ENCODE measurements around the gene GC. TPM values are rescaled to one million over a fixed set of nuclear protein-coding genes. Genes with fewer than 3 reads are reported as not detected.

Gene GC
- total and polyA plus RNA-seq, 9 of the 15 experiments (the other 6 are each of a cell fraction or from before 2014, with no cell fraction given): 0.44 TPM; not detected in 8

DNA sequence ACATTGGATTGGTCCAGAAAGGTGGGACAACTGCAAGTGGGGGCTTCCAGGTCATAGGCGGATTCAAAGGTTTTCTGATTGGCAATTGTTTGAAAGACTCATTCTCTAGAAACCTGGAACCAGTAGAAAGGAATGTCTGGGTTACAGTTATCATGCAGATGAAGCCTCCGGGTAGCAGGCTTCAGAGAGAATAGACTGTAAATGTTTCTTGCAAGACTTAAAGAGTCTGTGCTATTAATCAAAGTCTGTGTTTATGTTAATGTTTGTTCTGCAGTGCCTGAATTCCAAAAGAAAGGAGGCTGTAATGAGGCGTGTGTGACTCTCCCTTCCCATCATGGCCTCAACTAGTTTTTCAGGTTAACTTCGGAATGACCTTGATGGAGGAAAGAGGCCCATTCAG is 43.9 kb upstream of the GC start:
- DNase-seq (ENCODE audit: extremely low read depth in 1 of 4, low spot score in 3 of 4): no peak
- no peak overlapping the region for H3K27ac ChIP-seq (ENCODE audit: extremely low read depth, low read depth, low read length)
- no peak overlapping the region for H3K4me3 ChIP-seq
- no peaks in the 10 kb centered on the region for H4K20me1 ChIP-seq (replicated peaks; ENCODE audit: control insufficient read depth, insufficient read depth, low read length)
- intact Hi-C loops (cut with micrococcal nuclease): no loop called here
- H3K79me2 ChIP-seq (ENCODE audit: control insufficient read depth, insufficient read depth, low read length): no peaks in the 10 kb centered on the region
- WGBS (ENCODE audit: insufficient coverage, low coverage, missing lambda C conversion rate): 48% methylated on average over 4 of the region's 4 CpGs
- no peak overlapping the region for H3K4me2 ChIP-seq (ENCODE audit: insufficient read depth, low read length)
- no peaks in the 10 kb centered on the region; a peak in 1 of 5 replicates for H3K4me1 ChIP-seq (replicated peaks in 1 of 2; ENCODE audit: control insufficient read depth in 2 of 2, insufficient read depth in 2 of 2, low read length in 2 of 2)
- in situ Hi-C loops (cut with MboI): no loop called here
- BruUV-seq (replicated peaks): no TSS peak
- H3K9ac ChIP-seq (ENCODE audit: insufficient read depth in 1 of 2, low read depth in 2 of 2, low read length in 2 of 2): no peak overlapping the region
- H2AFZ ChIP-seq (ENCODE audit: low read depth, low read length): no peak overlapping the region
- H3K9me1 ChIP-seq (ENCODE audit: control insufficient read depth, insufficient read depth, low read length): no peaks in the 10 kb centered on the region
- no peak for TF ChIP-seq NFATC3 (IDR thresholded peaks at IDR 0.05)
- TF ChIP-seq, protein P1, sequence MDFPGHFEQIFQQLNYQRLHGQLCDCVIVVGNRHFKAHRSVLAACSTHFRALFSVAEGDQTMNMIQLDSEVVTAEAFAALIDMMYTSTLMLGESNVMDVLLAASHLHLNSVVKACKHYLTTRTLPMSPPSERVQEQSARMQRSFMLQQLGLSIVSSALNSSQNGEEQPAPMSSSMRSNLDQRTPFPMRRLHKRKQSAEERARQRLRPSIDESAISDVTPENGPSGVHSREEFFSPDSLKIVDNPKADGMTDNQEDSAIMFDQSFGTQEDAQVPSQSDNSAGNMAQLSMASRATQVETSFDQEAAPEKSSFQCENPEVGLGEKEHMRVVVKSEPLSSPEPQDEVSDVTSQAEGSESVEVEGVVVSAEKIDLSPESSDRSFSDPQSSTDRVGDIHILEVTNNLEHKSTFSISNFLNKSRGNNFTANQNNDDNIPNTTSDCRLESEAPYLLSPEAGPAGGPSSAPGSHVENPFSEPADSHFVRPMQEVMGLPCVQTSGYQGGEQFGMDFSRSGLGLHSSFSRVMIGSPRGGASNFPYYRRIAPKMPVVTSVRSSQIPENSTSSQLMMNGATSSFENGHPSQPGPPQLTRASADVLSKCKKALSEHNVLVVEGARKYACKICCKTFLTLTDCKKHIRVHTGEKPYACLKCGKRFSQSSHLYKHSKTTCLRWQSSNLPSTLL (IDR thresholded peaks at IDR 0.05): no peak
- no peak for FAIRE-seq
- H3K9me3 ChIP-seq (replicated peaks; ENCODE audit: control insufficient read depth, insufficient read depth, low read depth, low read length): no peaks in the 10 kb centered on the region
- no peaks in the 10 kb centered on the region for H3K36me3 ChIP-seq (ENCODE audit: control insufficient read depth, insufficient read depth, low read length)
- no peak for ATAC-seq
- ChIA-PET POLR2A (no interaction called here), CTCF (ENCODE audit: low intra/inter-chr PET ratio) (no interaction called here)
- H3K27me3 ChIP-seq (ENCODE audit: control insufficient read depth in 2 of 2, insufficient read depth in 2 of 2, low read length in 2 of 2): no peaks in the 10 kb centered on the region

DNA sequence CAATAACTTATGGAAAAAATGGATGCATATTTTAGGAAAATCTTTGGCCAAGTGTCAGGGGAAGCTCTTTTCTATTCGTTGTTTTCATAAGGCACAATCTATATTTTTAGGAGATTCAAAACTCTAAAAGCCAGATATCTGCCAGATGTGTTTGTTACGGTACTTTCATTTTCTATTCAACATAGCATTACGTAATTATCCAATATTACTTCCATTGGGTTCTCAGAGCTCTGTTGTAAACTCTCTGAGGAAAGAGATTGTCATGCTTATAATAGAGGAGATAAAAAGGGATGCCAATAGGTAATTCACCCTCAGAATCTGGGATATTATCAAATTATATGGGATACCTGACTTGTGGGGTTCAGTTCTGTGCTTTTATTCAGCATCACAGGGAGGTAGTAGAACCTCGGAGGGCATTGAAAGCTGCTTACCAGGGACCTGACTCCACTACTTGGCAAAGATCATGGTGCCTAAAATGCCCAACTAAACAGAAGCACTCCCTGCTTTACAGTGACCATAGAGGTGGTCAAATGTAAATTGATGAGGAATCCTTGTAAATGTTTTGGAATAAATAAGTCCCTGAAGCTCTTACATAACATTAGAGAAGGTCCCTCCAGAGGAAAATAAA is 32.9 kb upstream of the GC start:
- TF ChIP-seq BRD4 (IDR thresholded peaks at IDR 0.05) (no peak), POLR3G (IDR thresholded peaks at IDR 0.05; ENCODE audit: extremely low read depth, insufficient read length, insufficient replicate concordance) (no peak), HCFC1 (IDR thresholded peaks at IDR 0.05; ENCODE audit: low read depth, low read length) (no peak), SAFB2 (IDR thresholded peaks at IDR 0.05; ENCODE audit: borderline replicate concordance, low read depth, low read length, severe bottlenecking) (no peak), ZNF584 (CRISPR knock-in tag; IDR thresholded peaks at IDR 0.05; ENCODE audit: low read depth) (no peak)
- TF ChIP-seq, protein P2, sequence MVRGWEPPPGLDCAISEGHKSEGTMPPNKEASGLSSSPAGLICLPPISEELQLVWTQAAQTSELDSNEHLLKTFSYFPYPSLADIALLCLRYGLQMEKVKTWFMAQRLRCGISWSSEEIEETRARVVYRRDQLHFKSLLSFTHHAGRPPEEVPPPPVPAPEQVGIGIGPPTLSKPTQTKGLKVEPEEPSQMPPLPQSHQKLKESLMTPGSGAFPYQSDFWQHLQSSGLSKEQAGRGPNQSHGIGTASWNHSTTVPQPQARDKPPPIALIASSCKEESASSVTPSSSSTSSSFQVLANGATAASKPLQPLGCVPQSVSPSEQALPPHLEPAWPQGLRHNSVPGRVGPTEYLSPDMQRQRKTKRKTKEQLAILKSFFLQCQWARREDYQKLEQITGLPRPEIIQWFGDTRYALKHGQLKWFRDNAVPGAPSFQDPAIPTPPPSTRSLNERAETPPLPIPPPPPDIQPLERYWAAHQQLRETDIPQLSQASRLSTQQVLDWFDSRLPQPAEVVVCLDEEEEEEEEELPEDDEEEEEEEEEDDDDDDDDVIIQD (CRISPR knock-in tag; IDR thresholded peaks at IDR 0.05): no peak
- Histone ChIP-seq H3K36me3 (ENCODE audit: control insufficient read depth, insufficient read depth, low read length) (no peaks in the 10 kb centered on the region), H3K4me3 (no peak overlapping the region), H3K79me2 (ENCODE audit: control insufficient read depth, insufficient read depth, low read length) (no peaks in the 10 kb centered on the region), H3K9me1 (ENCODE audit: control insufficient read depth, insufficient read depth, low read length) (no peaks in the 10 kb centered on the region), H2AFZ (ENCODE audit: low read depth, low read length) (no peak overlapping the region), H3K4me1 (replicated peaks in 1 of 2; ENCODE audit: control insufficient read depth in 2 of 2, insufficient read depth in 2 of 2, low read length in 2 of 2) (peaks cover 0 to 4% of the 10 kb centered on the region in 2 experiments; a peak in 1 of 5 replicates), H3K27ac (ENCODE audit: extremely low read depth, low read depth, low read length) (no peak overlapping the region), H3K4me2 (ENCODE audit: insufficient read depth, low read length) (no peak overlapping the region), H3K9me3 (replicated peaks; ENCODE audit: control insufficient read depth, insufficient read depth, low read depth, low read length) (no peaks in the 10 kb centered on the region), H3K27me3 (ENCODE audit: control insufficient read depth in 2 of 2, insufficient read depth in 2 of 2, low read length in 2 of 2) (no peaks in the 10 kb centered on the region), H4K20me1 (replicated peaks; ENCODE audit: control insufficient read depth, insufficient read depth, low read length) (no peaks in the 10 kb centered on the region), H3K9ac (ENCODE audit: insufficient read depth in 1 of 2, low read depth in 2 of 2, low read length in 2 of 2) (no peak overlapping the region)
- in situ Hi-C loops (cut with MboI) (no loop called here), intact Hi-C loops (cut with micrococcal nuclease) (no loop called here)
- ChIA-PET POLR2A (no interaction called here), CTCF (ENCODE audit: low intra/inter-chr PET ratio) (no interaction called here)
- WGBS (ENCODE audit: insufficient coverage, low coverage, missing lambda C conversion rate): 21% methylated on average over 4 of the region's 4 CpGs
- ATAC-seq: no peak
- no peak for FAIRE-seq
- DNase-seq (ENCODE audit: extremely low read depth in 1 of 4, low spot score in 3 of 4): no peak
- no TSS peak for BruUV-seq (replicated peaks)

Measured in K562 (cell line).